Liver (tissue), 9 donors: ENCODE data around the gene PLPP3. TPM values are rescaled to one million over a fixed set of nuclear protein-coding genes. Genes with fewer than 3 reads are reported as not detected.

Experiments
- DNase-seq: peaks from one replicate; pipeline ENCODE4 v3.0.0-alpha.2; 2017; ENCODE audit warnings: low spot score
- H3K27ac ChIP-seq, 2 donors: one replicate each; pipeline ENCODE4 v1.7.0; 2013; ENCODE audit warnings: inconsistent platforms in 2 of 2, low read length in 2 of 2, control low read depth in 1 of 2, low read depth in 1 of 2, mild to moderate bottlenecking in 1 of 2
- H3K27me3 ChIP-seq, 4 donors: one replicate each; pipeline versions ENCODE4 v1.6.1 to v1.7.0; 2013; ENCODE audit warnings: low read length in 3 of 4, inconsistent platforms in 1 of 4, mild to moderate bottlenecking in 1 of 4, moderate library complexity in 1 of 4; ENCODE audit not compliant: control insufficient read depth in 4 of 4, insufficient read depth in 4 of 4
- H3K36me3 ChIP-seq, 4 donors: one replicate each; pipeline versions ENCODE4 v1.6.1 to v1.7.0; 2013; ENCODE audit warnings: low read length in 3 of 4, mild to moderate bottlenecking in 3 of 4, low read depth in 1 of 4, moderate library complexity in 1 of 4; ENCODE audit not compliant: control insufficient read depth in 4 of 4, insufficient read depth in 3 of 4
- H3K4me1 ChIP-seq, 4 donors: one replicate each; pipeline versions ENCODE4 v1.6.1 to v1.7.0; 2013; ENCODE audit warnings: low read length in 3 of 4, mild to moderate bottlenecking in 3 of 4, moderate library complexity in 1 of 4; ENCODE audit not compliant: control insufficient read depth in 4 of 4, insufficient read depth in 4 of 4
- H3K4me3 ChIP-seq, 3 donors: one replicate each; pipeline versions ENCODE4 v1.6.1 to v1.7.0; 2013; ENCODE audit warnings: low read length in 3 of 3, control low read depth in 1 of 3, low read depth in 1 of 3, mild to moderate bottlenecking in 1 of 3
- H3K9ac ChIP-seq, 2 donors: one replicate each; pipeline ENCODE4 v1.7.0; 2013; ENCODE audit warnings: low read length in 2 of 2, mild to moderate bottlenecking in 2 of 2, moderate library complexity in 2 of 2, control low read depth in 1 of 2, low read depth in 1 of 2
- H3K9me3 ChIP-seq, 4 donors: one replicate each; pipeline versions ENCODE4 v1.6.1 to v1.7.0; 2013; ENCODE audit warnings: low read length in 3 of 4; ENCODE audit not compliant: control insufficient read depth in 4 of 4
- ATF3 ChIP-seq: IDR thresholded peaks from 2 replicates; pipeline ENCODE4 v1.6.1; 2016; ENCODE audit warnings: antibody characterized with exemption
- EGR1 ChIP-seq, 2 donors: IDR thresholded peaks; 2 replicates each; pipeline ENCODE4 v1.6.1; 2016 to 2018; ENCODE audit warnings: antibody characterized with exemption in 2 of 2, low read depth in 2 of 2
- FOXA1 ChIP-seq: IDR thresholded peaks from 2 replicates; pipeline ENCODE4 v1.6.1; 2016; ENCODE audit warnings: antibody characterized with exemption
- FOXA2 ChIP-seq: IDR thresholded peaks from 2 replicates; pipeline ENCODE4 v1.6.1; 2016; ENCODE audit warnings: antibody characterized with exemption
- GABPA ChIP-seq, 2 donors: IDR thresholded peaks in 1 of 2; conservative IDR thresholded peaks in 1 of 2; 2 replicates each; pipeline ENCODE4 v1.6.1; 2016; ENCODE audit warnings: antibody characterized with exemption in 2 of 2, mild to moderate bottlenecking in 1 of 2, moderate library complexity in 1 of 2
- HNF4A ChIP-seq, 2 donors: conservative IDR thresholded peaks; 2 replicates each; pipeline ENCODE4 v1.6.1; 2016; ENCODE audit warnings: antibody characterized with exemption in 2 of 2, mild to moderate bottlenecking in 2 of 2
- HNF4G ChIP-seq: IDR thresholded peaks from 2 replicates; pipeline ENCODE4 v1.6.1; 2016; ENCODE audit warnings: antibody characterized with exemption
- JUND ChIP-seq, 2 donors: IDR thresholded peaks; 2 replicates each; pipeline ENCODE4 v1.6.1; 2016; ENCODE audit warnings: antibody characterized with exemption in 2 of 2
- NR2F2 ChIP-seq: IDR thresholded peaks from 2 replicates; pipeline ENCODE4 v1.6.1; 2016; ENCODE audit warnings: antibody characterized with exemption
- REST ChIP-seq: IDR thresholded peaks from 2 replicates; pipeline ENCODE4 v1.6.1; 2016; ENCODE audit warnings: antibody characterized with exemption, mild to moderate bottlenecking
- RXRA ChIP-seq, 2 donors: IDR thresholded peaks; 2 replicates each; pipeline ENCODE4 v1.6.1; 2017 to 2018; ENCODE audit warnings: antibody characterized with exemption in 2 of 2, mild to moderate bottlenecking in 1 of 2
- SP1 ChIP-seq: IDR thresholded peaks from 2 replicates; pipeline ENCODE4 v1.6.1; 2018; ENCODE audit warnings: antibody characterized with exemption, mild to moderate bottlenecking
- ZBTB33 ChIP-seq: IDR thresholded peaks from 2 replicates; pipeline ENCODE4 v1.6.1; 2016; ENCODE audit warnings: antibody characterized with exemption
- WGBS: extraction: QIAGEN DNeasy Blood & Tissue Kit; methylation state at CpG from one replicate; pipeline ENCODE4 v1.1.7; 2013; 5-methylcytosine and 5-hydroxymethylcytosine counted together
- polyA plus RNA-seq, 2 donors: library from polyadenylated mRNA; stranded (reverse) in 1 of 2; unstranded in 1 of 2; fragments of 200-250 nt in 1 of 2; fragments of >200 nt in 1 of 2; fragmentation: Nextera tagmentation in 1 of 2; extraction: Ambion mirVana in 1 of 2; gene quantifications; one replicate each; pipeline versions ENCODE4 v1.2.1 to v1.2.3, GENCODE V29; 2013 to 2015
- total RNA-seq, 2 donors: library from RNA; depleted of rRNA; stranded (reverse); fragments of >200 nt; gene quantifications; one replicate each; pipeline ENCODE4 v1.2.3, GENCODE V29; 2014
- TF ChIP-seq, protein P1 (sequence below): IDR thresholded peaks from 2 replicates; pipeline ENCODE4 v1.6.1; 2016; ENCODE audit warnings: antibody characterized with exemption
- donor health status: healthy.
- donor health status: healthy.
- donor health status: healthy.
- donor health status: healthy.
- donor health status: healthy.

Gene PLPP3
- total and polyA plus RNA-seq, 4 donors: 46.1 to 91.2 (median 67.6) TPM

DNA sequence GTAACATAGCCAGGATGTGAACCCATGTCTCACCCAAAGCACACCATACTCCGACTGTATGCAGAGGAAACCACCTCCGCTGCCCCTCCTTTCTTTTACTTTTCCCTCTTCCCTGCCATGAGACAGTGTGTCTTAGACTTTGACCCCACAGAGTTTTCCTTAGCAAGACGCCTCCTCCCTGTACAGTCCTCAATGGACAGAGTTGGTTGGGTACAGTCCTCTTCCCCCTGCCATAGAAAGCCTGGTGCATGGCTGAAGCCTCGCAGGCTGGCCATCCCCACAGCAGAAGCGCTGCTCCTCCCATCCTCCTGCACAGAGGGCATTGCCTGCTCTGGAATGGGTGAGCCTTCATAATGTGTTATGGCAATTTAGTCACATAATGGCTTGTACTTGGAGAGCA, 127.9 kb downstream of the PLPP3 start:
- Histone ChIP-seq H3K27ac (peak overlapping the region; percentile 91 to 98), H3K9me3 (no peaks in the 10 kb centered on the region), H3K27me3 (no peaks in the 10 kb centered on the region), H3K4me1 (peaks cover 14 to 63% (median 34%) of the 10 kb centered on the region in 4 donors), H3K36me3 (no peaks in the 10 kb centered on the region), H3K4me3 (no peak overlapping the region), H3K9ac (peak overlapping the region in 1 of 2 donors; percentile 92)
- TF ChIP-seq HNF4A (conservative IDR thresholded peaks at IDR 0.05) (peak; percentile 18 to 36), HNF4G (no peak)
- no peak for DNase-seq
- WGBS: 80% methylated on average over 5 of the region's 5 CpGs

DNA sequence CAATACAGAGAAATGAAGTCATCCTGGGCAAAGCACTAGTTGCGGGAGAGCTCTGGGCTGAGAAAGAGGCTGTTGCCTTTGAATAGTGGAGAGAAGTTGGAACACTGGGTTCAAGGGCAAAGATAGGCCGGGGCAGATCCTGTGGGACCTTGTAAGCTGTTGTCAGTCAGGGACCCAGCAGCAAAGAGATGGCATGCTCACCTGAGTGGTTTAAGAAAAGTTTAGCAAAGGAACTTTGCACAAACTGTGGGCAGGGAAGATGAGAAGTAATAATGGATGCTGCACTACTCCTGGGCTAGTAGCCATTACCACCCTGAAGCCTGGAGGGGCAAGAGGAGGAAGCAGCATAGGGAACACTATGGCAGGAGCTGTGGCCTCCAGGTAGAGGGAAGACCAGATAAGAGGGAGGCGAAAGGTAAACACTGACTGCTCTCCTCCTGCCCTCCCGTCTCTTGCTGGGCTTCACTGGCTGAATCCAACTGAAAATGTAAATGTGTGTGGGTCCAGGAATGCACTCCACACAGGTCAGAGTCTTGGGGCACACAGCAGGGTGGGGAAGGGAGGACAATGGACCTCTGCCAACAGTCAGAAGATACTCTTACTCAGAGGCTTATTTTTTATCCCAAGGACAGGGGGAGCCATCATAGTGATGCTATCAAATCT, 129.2 kb downstream of the PLPP3 start:
- H3K4me3 ChIP-seq: no peak overlapping the region
- H3K9me3 ChIP-seq: no peaks in the 10 kb centered on the region
- DNase-seq: no peak
- peaks cover 18 to 71% (median 40%) of the 10 kb centered on the region in 4 donors for H3K4me1 ChIP-seq
- TF ChIP-seq, protein P1, sequence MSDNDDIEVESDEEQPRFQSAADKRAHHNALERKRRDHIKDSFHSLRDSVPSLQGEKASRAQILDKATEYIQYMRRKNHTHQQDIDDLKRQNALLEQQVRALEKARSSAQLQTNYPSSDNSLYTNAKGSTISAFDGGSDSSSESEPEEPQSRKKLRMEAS: no peak
- TF ChIP-seq ATF3: no peak
- TF ChIP-seq HNF4G: no peak
- no peak for TF ChIP-seq RXRA (IDR thresholded peaks at IDR 0.05)
- TF ChIP-seq EGR1 (IDR thresholded peaks at IDR 0.05; ENCODE audit: low read depth in 2 of 2): no peak
- TF ChIP-seq JUND (IDR thresholded peaks at IDR 0.05): no peak
- TF ChIP-seq FOXA1: no peak
- no peak for TF ChIP-seq ZBTB33
- TF ChIP-seq SP1: no peak
- no peak for TF ChIP-seq REST
- TF ChIP-seq NR2F2: no peak
- TF ChIP-seq FOXA2: no peak
- TF ChIP-seq HNF4A (conservative IDR thresholded peaks at IDR 0.05): no peak
- no peak for TF ChIP-seq GABPA (IDR thresholded peaks at IDR 0.05 in 1 of 2, conservative IDR thresholded peaks at IDR 0.05 in 1 of 2)
- peak overlapping the region; percentile 91 to 98 for H3K27ac ChIP-seq
- no peaks in the 10 kb centered on the region for H3K27me3 ChIP-seq
- H3K9ac ChIP-seq: peak overlapping the region in 1 of 2 donors; percentile 6
- H3K36me3 ChIP-seq: no peaks in the 10 kb centered on the region
- WGBS: 58% methylated on average over 4 of the region's 4 CpGs
